GM18498 (cell line): ENCODE data around the gene HDAC4.

ENCODE experiments used
- ATAC-seq: cut with Tn5 transposase; IDR thresholded peaks from one replicate; pipeline ENCODE4 v1.9.1; 2021; ENCODE audit warnings: mild to moderate bottlenecking, moderate library complexity; ENCODE audit not compliant: unreplicated experiment

HDAC4 gene

DNA sequence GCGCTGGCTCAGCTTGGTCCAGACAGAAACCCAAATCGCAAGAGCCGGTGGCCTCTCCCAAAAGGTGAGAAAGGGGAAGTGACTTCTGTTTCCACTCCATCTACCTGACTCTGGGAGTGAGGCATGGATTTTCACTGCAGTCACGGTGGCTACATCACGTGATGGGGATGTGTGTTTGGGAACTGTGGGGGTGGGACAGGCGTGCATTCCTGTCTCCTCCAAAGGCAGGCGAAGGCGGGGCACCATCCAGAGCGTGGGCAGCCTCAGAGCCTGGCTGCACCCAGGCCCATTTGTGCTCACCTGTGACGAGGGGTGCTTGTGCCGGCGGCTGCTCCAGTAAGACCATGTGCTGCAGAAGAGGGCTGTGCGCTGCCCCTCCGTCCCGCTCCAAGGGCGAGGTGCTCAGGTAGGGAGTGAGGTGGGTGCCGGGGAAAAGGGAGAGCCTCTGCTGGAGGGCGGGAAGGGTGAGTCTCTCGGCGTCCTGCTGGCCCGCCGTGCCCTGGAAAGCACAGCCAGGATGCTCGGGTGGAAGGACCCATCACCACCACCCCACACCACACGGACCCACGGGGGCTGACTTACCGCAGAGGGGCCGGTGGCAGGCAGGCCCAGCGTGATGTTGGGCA is 266.8 kb downstream of the HDAC4 start:
- ATAC-seq, result no peak

DNA sequence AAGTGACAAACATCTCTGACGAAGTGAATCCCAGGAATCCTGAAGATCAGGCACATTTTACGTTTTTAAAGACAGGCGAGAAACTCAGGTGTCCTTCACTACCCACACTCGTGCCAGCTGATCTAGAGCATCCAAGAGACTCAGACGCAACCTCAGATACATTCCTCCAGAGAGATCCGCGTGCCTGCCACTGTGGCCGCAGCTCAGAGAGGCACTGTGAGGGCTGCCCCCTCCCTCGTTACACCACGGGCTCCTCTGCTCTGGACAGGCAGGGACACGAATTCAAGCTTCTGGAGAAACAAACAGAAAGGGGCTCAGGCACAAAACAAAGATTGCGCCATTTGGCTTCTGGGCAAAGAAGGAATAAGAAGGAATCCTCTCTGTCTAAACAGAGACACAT is 268.0 kb downstream of the HDAC4 start:
- ATAC-seq, result no peak

DNA sequence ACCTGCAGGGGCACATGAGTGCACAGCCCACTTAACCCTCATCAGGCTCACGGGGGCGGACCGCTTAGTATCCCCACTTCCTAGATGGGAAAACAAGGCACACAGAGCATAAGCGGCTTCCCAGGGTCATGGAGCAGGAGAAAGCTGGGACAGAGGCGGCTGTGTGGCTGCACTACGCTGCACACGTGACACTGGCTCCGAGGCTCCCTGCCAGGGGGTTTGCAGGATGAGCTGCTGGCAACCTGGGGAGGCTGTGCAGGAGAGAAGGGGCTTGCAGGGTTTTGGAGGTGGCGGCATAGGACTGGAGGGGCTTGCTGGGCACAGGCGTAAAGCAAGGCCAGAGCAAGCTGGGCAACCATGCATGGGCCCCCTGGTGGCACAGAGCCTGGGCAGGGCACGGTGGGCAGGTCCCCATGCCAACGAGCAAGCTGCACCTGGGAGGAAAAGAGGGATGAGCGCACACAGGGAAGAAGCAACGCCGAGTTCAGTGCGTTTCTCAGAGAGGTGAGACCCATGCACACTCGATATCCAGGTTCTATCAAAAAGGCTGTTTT is 268.6 kb downstream of the HDAC4 start:
- no peak for ATAC-seq

DNA sequence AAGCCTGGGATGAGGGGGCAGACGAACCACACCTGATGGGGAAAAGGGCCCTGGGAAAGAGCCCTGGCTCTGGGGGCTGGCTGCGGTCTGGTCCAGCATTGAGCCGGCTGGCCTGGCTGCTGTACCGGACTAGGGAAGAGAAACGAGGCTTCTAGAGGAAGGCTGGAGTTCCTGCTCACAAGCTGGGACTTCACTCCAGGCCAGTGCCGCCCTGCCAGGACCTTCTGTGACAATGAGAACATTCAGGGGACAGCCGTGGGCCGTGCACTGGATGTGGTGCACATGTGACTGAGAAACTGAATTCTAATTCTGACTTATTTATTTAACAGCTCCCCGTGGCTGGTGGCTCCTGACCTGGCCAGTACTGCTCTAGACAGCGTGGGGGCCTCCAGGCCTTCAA is 269.3 kb downstream of the HDAC4 start:
- no peak for ATAC-seq

DNA sequence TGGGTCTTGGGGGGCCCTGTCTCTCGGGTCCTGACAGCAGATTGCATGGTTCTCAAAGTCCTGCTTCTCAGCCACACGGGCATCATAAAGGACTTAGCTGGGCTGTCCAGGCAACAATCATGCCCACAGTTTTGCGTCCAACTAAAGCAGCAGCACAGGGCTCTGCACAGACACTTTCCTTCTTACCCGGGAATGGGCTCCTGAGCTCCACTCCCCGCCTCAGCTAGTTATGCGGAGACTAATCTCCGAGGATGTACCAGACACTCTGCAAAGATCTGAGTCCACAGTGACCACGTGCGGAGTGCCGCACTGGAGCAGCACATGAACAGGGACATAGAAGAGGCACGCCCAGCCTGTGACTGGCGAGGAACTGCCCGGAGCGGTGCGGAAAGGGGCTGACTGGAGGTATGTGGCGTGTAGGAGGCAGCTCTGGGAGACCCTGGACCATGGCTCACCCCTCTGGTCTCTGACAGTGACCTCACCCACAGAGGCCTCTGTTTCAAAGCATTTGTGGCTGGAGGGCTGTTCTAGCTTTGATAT is 270.0 kb downstream of the HDAC4 start:
- no peak for ATAC-seq

DNA sequence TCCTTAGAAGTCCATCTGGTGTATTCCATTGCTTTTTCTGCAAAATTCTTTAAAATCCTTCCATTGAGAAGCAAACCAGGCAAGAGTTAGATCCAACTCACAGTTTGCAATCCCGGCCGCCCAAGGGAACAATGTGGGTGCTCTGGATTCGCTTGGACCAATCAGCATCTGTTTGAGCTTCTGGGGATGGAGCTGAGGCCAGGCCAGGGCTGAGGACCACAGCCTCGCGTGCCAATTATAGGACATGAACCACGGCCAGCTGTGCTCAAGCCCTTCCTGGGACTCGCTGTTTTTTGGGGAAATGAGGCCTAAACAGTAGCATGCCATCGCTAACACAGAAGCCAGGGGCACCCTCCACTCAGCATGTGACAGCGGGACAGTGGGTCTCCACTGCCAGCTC is 270.8 kb downstream of the HDAC4 start:
- ATAC-seq, result no peak

DNA sequence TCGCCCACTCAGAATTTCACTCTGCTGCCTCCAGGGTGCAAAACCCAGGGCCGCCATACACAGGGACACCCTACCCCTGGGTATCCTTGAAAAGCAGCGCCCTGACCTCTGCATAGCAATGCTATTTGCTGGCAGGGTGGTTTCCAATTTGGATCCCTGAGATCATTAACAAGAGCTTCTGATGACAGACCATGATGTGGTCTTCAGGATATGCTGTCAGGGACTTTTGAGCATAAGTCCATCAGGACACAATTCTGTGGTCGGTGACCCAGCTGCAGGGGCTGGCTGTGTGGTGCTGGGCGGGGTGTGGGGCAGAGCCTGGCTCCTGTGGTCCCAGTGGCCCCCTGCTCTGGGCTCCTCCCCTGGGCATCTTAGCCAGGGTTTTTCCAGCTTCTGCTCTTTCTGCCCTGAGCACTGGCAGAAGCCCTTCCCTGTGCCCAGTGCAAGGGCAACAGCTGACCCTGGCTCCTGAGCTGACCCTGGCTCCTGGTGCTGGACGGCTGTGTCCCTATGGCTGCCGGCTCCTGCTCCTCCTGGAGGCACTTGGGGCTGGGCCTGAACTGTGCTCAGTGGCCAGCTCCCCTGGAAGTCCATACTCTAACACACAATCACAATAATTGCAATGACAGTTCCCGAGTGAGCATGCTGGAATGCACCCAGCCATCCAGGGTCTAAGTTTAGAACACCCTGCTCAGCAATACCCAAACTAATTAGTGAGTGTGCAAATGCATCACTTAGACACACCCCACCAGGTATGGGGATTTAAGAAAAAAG is 271.5 kb downstream of the HDAC4 start:
- ATAC-seq, result no peak

DNA sequence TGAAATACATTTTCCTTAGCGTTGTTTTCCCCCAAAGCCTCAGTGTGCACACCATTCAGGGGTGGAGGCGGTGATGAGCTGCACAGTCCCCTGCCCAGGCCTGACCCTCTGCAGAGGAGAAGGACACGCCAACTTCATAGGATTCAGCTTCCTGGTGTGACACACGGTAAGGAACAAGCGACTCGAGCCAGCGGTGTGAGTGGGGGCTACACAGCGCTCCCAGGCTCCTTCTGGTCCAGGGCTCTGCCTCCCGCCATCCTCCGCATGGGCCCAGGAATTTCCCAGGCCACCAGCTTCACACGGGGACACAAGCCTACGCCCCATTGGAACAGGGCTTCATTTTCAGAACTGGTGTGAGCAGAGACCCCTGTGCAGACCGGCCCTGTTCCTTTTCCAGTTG is 272.1 kb downstream of the HDAC4 start:
- ATAC-seq, result no peak

DNA sequence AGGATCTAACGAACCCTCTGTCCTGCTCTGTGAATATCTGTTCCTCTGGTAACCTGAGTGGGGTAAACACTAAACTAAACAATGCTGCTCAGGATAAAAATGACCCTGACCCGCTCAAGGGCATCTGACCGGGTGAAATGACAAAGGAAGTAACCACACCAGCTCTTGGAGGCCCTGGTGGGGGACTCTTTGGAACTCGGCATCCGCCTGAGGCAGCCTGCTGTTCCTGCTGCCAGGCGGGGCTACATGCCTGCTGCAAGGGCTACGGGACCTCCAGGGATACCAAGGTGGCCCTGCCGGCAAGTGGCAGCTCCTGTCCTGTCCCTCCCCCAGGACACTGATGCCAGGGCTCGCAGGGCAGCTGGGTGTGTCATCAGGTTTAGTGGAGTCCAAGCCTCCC is 273.3 kb downstream of the HDAC4 start:
- ATAC-seq, result no peak

DNA sequence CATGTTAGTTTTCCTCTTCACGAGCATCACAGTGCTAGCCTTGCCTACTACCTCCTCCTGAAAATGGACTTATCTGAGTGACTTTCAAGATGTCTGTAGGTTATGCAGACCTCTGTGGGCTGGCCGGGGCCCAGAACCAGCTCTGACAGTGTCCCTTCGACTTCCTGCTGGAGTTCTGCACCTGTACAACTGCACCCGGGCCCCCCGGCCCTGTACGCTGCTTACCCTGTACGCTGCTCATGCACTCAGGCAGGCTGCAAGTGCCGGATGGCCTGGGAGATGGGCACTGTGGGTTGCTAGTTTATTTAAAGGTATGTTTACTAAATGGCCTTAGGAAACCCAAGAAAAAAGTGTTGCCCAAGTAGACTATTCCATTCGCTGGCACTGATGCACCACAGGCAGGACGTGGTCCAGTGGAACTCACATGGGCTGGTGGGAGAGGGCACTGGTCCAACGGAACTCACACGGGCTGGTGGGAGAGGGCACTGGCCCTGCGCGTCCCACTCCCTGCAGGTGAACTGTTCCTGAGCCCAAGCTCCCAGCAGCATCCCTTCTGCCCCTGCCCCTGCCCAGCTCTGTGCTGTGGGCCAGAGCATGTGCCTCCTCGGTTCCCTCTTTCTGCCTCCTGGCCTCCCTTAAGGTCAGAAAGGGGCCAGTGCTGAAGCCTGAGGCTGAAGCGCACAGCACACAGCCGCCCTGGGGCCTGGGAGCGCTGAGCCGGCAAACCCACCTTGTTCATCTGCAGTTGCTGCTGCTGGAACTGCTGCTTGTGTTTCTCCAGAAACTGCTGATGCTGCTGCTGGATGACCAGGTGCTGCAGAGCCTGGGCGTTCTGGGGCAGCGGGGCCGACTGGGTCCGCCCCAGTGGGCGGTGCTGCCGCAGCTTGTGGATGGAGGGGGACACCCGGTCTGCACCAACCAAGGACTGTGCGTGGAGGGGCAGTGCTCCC is 274.8 kb downstream of the HDAC4 start:
- ATAC-seq, result no peak

DNA sequence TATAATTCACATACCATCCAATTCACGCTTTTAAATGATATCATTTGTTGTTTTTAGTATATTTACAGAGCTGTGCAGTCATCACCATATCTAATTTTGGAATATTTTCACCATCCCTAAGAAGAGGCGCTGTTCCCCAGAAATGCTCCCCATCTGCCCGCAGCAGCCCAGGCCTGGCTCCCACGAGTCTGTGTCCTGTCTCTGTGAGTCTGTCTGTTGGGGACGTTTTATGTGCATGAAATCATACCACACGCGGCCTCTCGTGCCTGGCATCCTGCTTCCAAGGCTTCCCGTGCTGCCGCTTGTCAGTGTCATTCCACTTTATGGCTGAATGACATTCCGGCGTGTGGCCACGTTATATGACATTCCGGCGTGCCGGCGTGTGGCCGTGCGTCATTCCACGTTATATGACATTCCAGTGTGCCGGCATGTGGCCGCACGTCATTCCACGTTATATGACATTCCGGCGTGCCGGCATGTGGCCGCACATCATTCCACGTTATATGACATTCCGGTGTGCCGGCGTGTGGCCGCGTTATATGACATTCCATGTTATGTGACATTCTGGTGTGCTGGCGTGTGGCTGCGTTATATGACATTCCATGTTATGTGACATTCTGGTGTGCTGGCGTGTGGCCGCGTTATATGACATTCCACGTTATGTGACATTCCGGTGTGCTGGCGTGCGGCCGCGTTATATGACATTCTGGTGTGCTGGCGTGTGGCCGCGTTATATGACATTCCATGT is 276.5 kb downstream of the HDAC4 start:
- ATAC-seq, result no peak

DNA sequence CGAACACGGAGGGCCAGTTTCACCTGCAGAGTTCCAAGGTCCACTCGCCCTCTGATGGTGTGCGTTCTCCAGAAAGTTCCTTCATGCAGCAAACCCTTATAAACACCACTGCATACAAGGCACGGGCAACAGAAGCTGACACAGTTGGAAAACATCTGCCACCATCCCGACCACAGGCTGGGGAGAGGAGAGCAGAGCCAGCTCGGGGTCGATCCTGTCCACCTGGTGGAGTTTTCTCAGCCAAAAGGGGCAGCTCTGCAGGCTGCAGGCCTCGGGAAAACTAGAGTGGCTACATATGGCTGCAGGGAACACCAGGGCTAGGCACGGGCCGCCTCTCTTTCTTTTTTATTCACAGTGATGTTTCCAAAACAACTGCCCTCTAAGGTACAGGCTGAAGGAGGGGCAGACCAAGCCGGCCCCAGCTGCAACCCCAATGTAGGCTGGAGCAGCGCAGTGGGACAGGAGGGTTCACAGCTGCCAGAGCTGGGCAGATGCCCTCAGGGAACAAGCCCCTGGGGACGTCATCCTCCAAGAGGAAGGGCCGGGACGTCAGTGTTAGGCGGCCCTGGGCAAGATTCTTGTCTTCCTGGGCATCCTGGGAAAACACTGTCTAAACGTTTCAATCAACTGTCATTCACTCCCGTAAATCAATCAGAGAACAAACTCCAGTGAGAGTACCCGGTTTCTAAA is 278.3 kb downstream of the HDAC4 start:
- no peak for ATAC-seq

DNA sequence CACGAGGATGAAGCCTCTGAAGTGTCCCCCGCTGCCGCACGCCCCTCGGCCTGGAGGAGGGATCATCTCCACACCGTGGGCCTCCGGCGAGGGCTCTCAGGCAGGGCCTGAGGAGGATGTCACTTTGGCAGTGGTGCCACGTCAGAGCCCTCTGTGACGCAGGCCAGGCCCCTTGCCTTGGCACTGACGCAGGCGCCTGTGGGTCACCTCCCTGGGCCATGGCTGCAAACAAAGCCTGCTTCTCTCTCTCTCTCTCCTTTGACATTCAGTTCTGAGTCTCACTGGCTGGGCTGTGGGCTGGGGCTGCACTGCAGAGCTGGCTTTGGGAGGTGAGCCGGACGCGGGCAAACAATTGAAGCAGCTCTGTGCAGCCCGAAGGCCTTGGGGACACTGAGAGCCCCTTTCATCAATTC is 279.2 kb downstream of the HDAC4 start:
- no peak for ATAC-seq

DNA sequence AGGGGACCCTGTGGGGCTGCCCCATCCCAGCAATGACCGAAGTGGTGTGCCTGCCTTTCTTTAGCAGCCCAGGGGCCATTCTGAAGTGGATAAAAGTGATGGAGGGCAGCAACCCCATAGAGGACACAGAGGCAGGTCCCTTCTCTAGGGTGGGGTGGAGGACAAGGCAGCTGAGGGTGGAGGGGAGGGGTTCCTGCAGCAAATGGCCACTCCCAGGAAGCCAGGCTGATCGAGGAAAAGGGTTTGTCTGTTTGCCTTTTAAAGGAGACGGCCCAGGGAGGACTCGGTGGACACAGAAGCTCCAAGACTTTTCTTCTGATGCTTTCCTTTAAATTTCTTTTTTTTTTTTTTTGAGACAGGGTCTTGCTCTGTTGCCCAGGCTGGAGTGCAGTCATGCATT is 280.2 kb downstream of the HDAC4 start:
- no peak for ATAC-seq

DNA sequence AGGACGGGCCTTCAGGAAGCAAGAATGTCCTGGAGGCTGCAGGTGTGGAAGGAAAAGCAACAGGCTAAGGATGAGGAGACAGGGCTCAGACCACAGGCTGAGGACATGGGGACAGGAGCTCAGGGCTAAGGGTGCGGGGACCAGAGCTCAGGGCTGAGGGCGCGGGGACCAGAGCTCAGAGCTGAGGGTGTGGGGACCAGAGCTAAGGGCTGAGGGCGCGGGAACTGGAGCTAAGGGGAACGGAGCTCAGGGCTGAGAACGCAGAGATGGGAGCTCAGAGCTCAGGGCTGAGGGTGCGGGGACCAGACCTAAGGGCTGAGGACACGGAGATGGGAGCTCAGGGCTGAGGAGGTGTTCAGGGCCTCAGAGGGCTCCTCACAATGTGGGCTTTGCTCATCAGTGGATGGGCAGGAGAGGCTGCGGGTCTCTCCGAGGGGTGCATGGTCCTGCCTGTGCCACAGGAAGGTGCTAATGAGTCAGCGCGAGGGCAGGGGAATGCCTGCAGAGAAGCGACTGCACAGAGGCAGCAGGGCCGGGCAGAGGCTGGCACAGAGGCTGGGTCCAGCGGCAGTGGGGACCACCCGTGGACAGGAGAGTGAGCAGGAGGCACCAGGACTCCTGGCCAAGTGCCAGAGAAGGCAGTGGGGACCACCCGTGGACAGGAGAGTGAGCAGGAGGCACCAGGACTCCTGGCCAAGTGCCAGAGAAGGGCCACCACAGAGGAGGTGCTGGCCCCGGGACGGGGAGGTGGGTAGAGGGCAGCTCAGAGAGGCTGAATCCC is 281.3 kb downstream of the HDAC4 start:
- no peak for ATAC-seq

DNA sequence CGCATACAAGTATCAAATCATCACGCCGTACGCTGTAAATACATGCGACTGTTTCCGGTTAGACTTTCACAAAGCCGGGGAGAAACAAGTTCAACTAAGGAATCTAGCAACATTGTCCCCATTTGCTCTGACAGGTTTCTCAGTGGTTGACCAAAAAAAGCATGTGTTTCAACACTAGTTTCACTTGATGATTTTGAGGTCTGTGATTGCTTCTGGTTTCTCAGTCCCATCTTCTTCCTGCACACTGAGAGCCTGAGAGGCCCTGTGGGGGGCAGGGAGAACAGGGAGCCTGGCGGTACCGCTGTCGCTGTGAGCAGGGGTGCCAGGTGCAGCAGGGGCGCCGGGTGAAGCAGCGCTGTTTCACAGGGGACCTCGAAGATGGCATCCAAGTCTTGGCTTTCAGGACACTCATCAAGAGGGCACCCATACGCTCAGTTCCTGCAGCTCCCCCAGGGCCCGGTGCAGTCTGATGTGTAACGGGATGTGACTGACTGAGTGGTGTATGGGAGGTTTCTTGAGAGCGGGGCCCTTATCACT is 282.1 kb downstream of the HDAC4 start:
- no peak for ATAC-seq

DNA sequence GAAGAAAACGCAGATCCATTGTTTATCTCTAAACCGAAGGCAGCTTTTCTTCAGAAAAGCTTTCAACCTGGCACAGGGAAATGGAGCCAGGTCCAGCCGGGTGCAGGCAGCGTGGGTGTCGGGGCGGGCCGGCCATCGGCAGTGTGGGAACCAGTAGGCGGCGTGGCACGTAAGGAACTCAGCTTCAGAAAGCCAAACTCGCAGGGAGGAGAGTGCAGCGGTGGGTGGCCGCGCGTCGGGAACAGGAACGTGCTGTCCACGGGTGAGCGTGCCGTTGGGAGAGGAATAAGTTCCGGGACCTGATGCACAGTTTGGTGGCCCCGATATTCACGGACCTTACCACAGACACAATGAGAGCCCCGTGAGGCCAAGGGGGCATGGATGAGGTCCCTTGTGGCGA is 282.6 kb downstream of the HDAC4 start:
- ATAC-seq, result no peak

DNA sequence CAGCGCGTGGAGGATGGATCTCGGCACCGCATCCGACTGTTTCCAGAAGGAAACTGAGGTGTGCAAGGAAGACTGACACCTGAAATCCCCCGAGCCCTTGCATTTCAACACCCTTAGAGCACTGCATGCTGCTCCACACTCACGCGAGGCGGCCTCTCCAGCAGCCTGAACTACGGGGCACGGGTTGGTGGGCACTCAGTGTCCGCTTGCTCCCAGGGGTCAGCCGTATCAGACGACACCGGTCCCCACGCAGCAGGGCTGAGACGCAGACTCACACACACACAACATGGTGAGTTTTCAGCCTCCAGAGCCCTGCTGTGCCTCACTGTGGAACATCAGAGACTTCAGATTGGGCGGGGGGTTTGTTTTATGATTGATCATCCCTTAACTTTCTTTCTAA is 283.0 kb downstream of the HDAC4 start:
- ATAC-seq, result no peak
